Neural cell (in vitro differentiated cells): ENCODE data around the gene ARID1B. TPM values are rescaled to one million over a fixed set of nuclear protein-coding genes. Genes with fewer than 3 reads are reported as not detected.

Experiments
- H2AFZ ChIP-seq: fragments of 200-600, 300-800 bp; sonication (generic), shearing (Covaris generic); 2 replicates; pipeline ENCODE4 v1.6.0; 2014; ENCODE audit warnings: low read depth, mild to moderate bottlenecking, antibody characterized with exemption, low read length, moderate library complexity
- H3F3A ChIP-seq: fragments of 200-600 bp; shearing (Covaris generic); 2 replicates; pipeline ENCODE4 v1.6.1; 2016; ENCODE audit warnings: mild to moderate bottlenecking, moderate library complexity, mixed read lengths, antibody characterized with exemption, low read length; ENCODE audit not compliant: insufficient read depth, poor library complexity, severe bottlenecking
- H3K27ac ChIP-seq: fragments of 200-600, 300-800 bp; sonication (generic), shearing (Covaris generic); 2 replicates; pipeline ENCODE4 v1.5.1; 2014; ENCODE audit warnings: mild to moderate bottlenecking, low read length, moderate library complexity
- H3K27me3 ChIP-seq: fragments of 300-800, 200-600 bp; sonication (generic), shearing (Covaris generic); 2 replicates; pipeline ENCODE4 v1.6.0; 2014; ENCODE audit warnings: mild to moderate bottlenecking, low read depth, low read length, moderate library complexity; ENCODE audit not compliant: insufficient read depth
- H3K36me3 ChIP-seq: fragments of 300-800, 200-600 bp; sonication (generic), shearing (Covaris generic); 2 replicates; pipeline ENCODE4 v1.5.1; 2014; ENCODE audit warnings: mild to moderate bottlenecking, antibody characterized with exemption, low read length, moderate library complexity; ENCODE audit not compliant: insufficient read depth
- H3K4me2 ChIP-seq: fragments of 300-800, 200-600 bp; sonication (generic), shearing (Covaris generic); 2 replicates; pipeline ENCODE4 v1.6.0; 2014; ENCODE audit warnings: mild to moderate bottlenecking, low read length
- H3K4me3 ChIP-seq: fragments of 300-800, 200-600 bp; sonication (generic), shearing (Covaris generic); 2 replicates; pipeline ENCODE4 v1.5.1; 2014; ENCODE audit warnings: mild to moderate bottlenecking, low read length, moderate library complexity
- H3K79me2 ChIP-seq: fragments of 200-600 bp; shearing (Covaris generic); replicated peaks from 2 replicates; pipeline ENCODE4 v1.6.0; 2014; ENCODE audit warnings: mild to moderate bottlenecking, low read length, moderate library complexity; ENCODE audit not compliant: insufficient read depth
- H3K9ac ChIP-seq: fragments of 300-800, 200-600 bp; sonication (generic), shearing (Covaris generic); 2 replicates; pipeline ENCODE4 v1.6.1; 2016; ENCODE audit warnings: mild to moderate bottlenecking, low read length, mixed read lengths
- H3K9me2 ChIP-seq: fragments of 200-600 bp; shearing (Covaris generic); 2 replicates; pipeline ENCODE4 v1.6.1; 2016; ENCODE audit warnings: mild to moderate bottlenecking, low read length, mixed read lengths; ENCODE audit not compliant: insufficient read depth
- H3K9me3 ChIP-seq: fragments of 200-600, 300-800 bp; sonication (generic), shearing (Covaris generic); 2 replicates; pipeline ENCODE4 v1.6.1; 2016; ENCODE audit warnings: mild to moderate bottlenecking, mixed run types, low read length, moderate library complexity, mixed read lengths
- H4K20me1 ChIP-seq: fragments of 200-600 bp; shearing (Covaris generic); 2 replicates; pipeline ENCODE4 v1.6.1; 2016; ENCODE audit warnings: mild to moderate bottlenecking, mixed run types; ENCODE audit not compliant: insufficient read depth
- CTCF ChIP-seq: fragments of 450-650 bp; IDR thresholded peaks from 2 replicates; pipeline ENCODE4 v1.5.1; 2014; ENCODE audit warnings: antibody characterized with exemption, mild to moderate bottlenecking, moderate library complexity; ENCODE audit not compliant: poor library complexity, severe bottlenecking
- EP300 ChIP-seq: fragments of 450-650 bp; conservative IDR thresholded peaks from 2 replicates; pipeline ENCODE4 v1.6.1; 2014; ENCODE audit warnings: antibody characterized with exemption, mild to moderate bottlenecking, moderate library complexity; ENCODE audit not compliant: poor library complexity, severe bottlenecking
- EZH2 ChIP-seq: fragments of 200-600, 300-800 bp; shearing (Covaris generic), sonication (generic); IDR thresholded peaks from 2 replicates; pipeline ENCODE4 v1.6.1; 2014; ENCODE audit warnings: antibody characterized with exemption, low read length, borderline replicate concordance, mild to moderate bottlenecking; ENCODE audit not compliant: insufficient read depth, poor library complexity, severe bottlenecking
- MXI1 ChIP-seq: fragments of 450-650 bp; conservative IDR thresholded peaks from 2 replicates; pipeline ENCODE4 v1.6.1; 2014; ENCODE audit warnings: antibody characterized with exemption, mild to moderate bottlenecking; ENCODE audit not compliant: poor library complexity, severe bottlenecking
- POLR2AphosphoS5 ChIP-seq: IDR thresholded peaks from 2 replicates; pipeline ENCODE4 v1.6.1; 2012
- RAD21 ChIP-seq: fragments of 450-650 bp; conservative IDR thresholded peaks from 2 replicates; pipeline ENCODE4 v1.6.1; 2014; ENCODE audit warnings: antibody characterized with exemption, mild to moderate bottlenecking, moderate library complexity
- REST ChIP-seq: IDR thresholded peaks from 2 replicates; pipeline ENCODE4 v1.6.1; 2012; ENCODE audit warnings: borderline replicate concordance
- SMC3 ChIP-seq: fragments of 450-650 bp; conservative IDR thresholded peaks from 2 replicates; pipeline ENCODE4 v1.6.1; 2014; ENCODE audit warnings: antibody characterized with exemption, mild to moderate bottlenecking, moderate library complexity; ENCODE audit not compliant: poor library complexity
- TAF1 ChIP-seq: IDR thresholded peaks from 2 replicates; pipeline ENCODE4 v1.6.1; 2012; ENCODE audit warnings: low read depth
- polyA plus RNA-seq: library from polyadenylated mRNA; depleted of rRNA; stranded (reverse); fragments of >200 nt; gene quantifications from 2 replicates; pipeline ENCODE4 v1.2.3, GENCODE V29; 2014

Gene ARID1B
- polyA plus RNA-seq, 1 donor from 2014 or later = 35.0 TPM

- Histone ChIP-seq H3K36me3 (no peaks in the 10 kb centered on the region), H3K9ac (no peak overlapping the region), H3K4me2 (no peak overlapping the region), H3K27me3 (no peaks in the 10 kb centered on the region), H3K9me3 (no peaks in the 10 kb centered on the region), H4K20me1 (no peaks in the 10 kb centered on the region), H3K4me3 (no peak overlapping the region), H3K27ac (no peak overlapping the region), H3K9me2 (no peaks in the 10 kb centered on the region), H3F3A (peaks cover 6% of the 10 kb centered on the region), H2AFZ (no peak overlapping the region), H3K79me2 (peaks cover 7% of the 10 kb centered on the region)
- no peak for TF ChIP-seq REST
- no peak for TF ChIP-seq EP300
These were observed 278.7 kb downstream of the ARID1B start for GRCh38 chr6:157055863-157056262.

GRCh38 chr6:157056275-157056674 lies 279.1 kb downstream of the ARID1B start:
- TF ChIP-seq EP300 (no peak), MXI1 (no peak), REST (no peak), EZH2 (no peak), POLR2AphosphoS5 (no peak), SMC3 (no peak), RAD21 (no peak), CTCF (no peak), TAF1 (no peak)
- H3K9me3 ChIP-seq = no peaks in the 10 kb centered on the region
- no peaks in the 10 kb centered on the region for H3K27me3 ChIP-seq
- H3K36me3 ChIP-seq = no peaks in the 10 kb centered on the region
- H3K4me2 ChIP-seq = no peak overlapping the region
- no peaks in the 10 kb centered on the region for H4K20me1 ChIP-seq
- no peak overlapping the region for H2AFZ ChIP-seq
- peak overlapping the region; percentile 26 for H3K27ac ChIP-seq
- H3K4me3 ChIP-seq = no peak overlapping the region
- H3K9me2 ChIP-seq = no peaks in the 10 kb centered on the region
- peaks cover 7% of the 10 kb centered on the region for H3K79me2 ChIP-seq
- peaks cover 6% of the 10 kb centered on the region for H3F3A ChIP-seq
- no peak overlapping the region for H3K9ac ChIP-seq
